Fibroblast of skin of abdomen (primary cell): Measurements from ENCODE around the gene TLR4.

Experiments
- DNase-seq: peaks from one replicate; pipeline ENCODE4 v3.0.0-alpha.2; 2013

The TLR4 gene

DNA sequence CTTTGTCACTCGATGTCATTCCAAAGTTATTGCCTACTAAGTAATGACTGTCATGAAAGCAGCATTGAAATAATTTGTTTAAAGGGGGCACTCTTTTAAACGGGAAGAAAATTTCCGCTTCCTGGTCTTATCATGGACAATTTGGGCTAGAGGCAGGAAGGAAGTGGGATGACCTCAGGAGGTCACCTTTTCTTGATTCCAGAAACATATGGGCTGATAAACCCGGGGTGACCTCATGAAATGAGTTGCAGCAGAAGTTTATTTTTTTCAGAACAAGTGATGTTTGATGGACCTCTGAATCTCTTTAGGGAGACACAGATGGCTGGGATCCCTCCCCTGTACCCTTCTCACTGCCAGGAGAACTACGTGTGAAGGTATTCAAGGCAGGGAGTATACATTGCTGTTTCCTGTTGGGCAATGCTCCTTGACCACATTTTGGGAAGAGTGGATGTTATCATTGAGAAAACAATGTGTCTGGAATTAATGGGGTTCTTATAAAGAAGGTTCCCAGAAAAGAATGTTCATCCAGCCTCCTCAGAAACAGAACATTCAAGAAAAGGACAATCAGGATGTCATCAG is 11.3 kb downstream of the TLR4 start:
- DNase-seq: no peak

DNA sequence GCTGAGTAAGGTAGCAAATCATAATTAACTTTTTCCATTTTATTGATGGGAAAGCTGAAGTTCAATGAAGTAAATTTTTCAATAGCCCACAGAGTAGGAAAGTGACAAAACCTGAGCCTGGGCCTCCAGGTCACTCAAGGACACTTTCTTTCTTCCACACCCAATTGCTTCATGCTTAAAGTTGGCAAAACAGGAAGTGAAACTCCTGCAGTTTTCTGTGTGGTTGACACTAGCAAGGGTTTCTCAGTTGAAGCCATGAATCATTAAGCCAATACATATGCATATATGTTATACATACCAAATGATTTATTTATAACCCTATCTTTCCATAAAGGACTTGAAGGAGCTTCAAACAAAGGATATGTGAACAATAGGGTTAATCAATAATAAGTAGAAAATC is 13.9 kb downstream of the TLR4 start:
- peak; percentile 8 for DNase-seq

DNA sequence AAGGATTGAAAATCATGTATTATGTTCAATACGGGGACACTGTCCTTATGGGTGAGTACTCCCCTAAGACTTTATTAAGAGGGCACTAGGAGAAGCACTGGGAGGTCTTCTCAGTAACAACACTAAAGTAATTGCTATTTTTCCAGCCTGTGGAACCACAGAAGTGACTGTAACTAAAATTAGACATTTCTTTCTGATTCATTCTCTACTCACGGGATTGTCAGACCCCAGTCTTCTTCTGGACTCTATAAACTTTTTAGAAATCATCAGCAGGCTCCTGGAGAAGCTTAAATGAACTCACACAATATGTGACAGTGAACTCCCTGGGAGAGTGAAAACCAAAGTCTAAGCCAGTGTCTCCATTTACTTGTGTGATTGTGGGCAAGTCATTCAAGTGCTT is 14.5 kb downstream of the TLR4 start:
- DNase-seq: peak; percentile 4

DNA sequence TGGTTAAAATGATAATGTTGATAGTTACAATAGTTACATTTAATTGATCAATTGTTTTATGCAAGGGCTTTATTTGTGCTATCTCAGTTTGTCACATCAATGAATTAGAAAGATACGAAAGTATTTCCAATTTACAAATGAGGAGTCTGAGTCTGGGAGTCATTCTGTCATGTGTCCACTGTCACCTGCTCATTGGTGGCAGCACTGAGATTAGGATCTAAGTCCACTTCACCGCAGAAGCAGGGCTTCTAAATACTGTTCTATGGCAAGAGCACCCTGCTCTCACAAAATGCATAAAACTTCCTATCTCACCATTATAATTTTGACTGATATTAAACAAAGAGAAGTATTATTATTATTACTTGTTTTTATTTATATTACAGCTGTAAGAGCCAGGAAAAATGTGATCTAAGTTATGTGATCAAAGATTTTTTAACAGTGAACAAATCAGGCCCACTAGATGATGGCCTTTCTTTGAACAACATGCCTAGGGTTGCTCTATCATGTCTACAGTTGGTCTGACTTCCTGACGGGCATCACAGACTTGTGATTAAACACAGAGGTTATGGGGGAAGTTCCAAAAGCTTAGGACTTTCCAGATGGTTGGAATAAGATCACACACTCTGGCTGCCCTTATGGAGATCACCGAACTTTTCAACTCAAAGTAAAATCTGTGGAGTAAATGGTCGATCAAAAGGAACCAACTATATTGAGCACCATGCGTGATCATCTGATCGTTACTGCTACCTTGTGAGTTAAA is 15.1 kb downstream of the TLR4 start:
- no peak for DNase-seq

DNA sequence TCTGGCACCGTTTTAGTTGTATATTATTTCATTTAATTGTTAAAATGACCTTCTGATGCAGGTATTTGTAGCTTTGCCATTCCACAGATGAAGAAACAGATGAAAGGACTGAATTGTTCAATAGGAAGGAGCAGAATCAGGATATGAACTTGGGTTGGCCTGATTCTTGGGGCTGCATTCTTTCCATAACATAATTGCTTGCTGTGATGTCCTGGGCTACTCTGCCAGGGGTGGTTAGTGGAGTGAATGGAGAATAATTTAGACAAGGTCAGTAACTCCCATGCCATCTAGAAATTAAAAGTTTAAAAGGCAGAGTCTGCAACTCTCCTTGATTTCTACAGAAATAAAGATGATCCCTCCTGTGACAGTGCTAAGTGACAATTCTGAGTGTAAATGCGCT is 15.9 kb downstream of the TLR4 start:
- DNase-seq: no peak

DNA sequence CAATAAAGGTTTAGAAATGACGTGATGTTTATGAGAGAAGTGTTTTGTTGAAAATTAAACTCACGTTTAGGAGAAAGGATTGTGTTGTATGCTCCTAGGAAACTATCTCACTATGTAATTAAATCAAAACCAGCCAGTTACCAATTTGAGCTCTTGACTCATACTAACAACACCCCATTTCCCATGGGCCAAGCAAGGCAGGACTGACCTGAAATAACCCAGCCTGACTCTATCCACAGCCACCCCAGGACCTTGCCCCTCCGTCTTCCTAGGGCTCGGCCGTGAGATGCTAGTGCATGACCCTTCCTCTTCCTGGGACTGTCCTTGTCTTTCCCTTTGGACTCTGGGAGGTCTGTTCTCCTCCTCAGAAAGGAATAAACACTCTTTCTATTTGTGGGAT is 16.4 kb downstream of the TLR4 start:
- no peak for DNase-seq

DNA sequence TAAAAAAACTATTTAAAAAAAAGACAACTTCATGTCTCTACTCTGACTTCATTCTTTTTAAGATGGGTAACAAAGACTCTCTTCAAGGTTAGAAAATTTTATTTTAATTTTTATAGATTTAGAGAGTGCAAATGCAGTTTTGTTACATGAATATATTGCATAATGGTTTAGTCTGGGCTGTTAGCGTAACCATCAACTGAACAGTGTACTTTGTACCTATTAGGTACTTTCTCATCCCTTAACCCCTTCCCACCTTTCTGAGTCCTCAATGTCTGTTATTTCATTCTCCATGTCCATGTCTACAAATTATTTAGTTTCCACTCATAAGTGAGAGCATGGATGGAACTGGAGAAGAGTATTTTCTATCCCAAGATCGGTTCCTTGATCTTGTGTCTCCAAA is 16.8 kb downstream of the TLR4 start:
- no peak for DNase-seq

DNA sequence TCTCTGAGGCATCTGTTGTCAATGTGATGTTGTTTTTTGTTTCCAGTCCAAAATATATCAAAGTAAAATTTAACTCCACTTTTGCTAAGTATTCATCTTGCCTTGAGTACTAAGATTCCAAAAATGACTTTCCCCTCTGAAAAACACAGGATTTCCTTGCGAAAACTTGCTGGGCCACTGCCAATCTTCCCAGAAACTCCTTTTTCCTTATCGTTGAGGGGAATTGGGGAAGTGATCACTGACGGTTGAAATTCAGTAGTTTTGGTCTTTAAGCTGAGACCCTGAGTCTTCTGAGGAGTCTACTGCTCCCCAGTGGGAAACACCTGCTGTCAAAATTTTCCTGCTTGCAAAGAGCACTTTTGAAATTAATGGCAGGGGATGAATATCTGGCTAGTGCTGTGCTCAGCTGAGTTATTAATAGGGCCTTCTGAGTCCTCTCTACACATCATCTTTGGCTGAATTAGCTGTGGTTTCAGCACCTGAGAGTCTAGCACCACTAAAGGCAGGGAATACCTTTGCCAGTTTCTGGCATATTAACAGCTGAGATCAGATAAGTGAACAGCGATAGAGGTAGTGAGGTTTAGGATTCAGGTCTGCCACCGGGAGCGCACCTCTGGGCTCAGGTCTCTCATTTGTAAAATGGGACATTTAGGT is 18.0 kb downstream of the TLR4 start:
- DNase-seq: no peak

DNA sequence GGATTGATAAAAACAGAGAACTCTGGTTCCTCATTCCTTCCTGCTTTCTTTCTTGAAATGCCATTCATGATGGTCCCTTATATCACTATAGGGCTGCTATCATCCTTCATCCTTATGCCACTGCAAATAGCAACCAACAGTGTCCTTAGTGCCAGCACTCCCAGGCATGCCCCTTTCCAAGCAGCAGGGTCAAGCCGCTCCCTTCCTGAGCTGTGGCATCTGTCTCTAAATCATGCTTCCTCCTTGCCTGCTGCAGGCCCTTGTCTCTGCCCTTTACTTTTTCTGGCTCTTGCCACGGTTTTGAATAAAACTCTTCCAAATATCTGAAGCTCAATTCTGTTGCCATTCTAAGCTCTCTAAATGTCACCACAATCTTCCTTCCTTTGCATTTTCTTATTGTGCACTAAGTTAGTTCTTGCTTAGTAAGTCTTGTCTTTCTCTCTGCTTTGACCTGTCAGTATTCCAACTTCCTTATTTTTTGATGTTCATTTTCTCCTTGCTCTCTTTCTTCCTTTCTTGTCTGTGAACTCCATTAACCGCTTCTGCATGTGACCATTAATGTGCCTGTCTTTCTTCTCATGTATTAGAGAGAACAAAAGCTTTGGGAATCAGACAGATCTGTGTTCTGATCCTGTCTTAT is 19.9 kb downstream of the TLR4 start:
- DNase-seq: no peak

DNA sequence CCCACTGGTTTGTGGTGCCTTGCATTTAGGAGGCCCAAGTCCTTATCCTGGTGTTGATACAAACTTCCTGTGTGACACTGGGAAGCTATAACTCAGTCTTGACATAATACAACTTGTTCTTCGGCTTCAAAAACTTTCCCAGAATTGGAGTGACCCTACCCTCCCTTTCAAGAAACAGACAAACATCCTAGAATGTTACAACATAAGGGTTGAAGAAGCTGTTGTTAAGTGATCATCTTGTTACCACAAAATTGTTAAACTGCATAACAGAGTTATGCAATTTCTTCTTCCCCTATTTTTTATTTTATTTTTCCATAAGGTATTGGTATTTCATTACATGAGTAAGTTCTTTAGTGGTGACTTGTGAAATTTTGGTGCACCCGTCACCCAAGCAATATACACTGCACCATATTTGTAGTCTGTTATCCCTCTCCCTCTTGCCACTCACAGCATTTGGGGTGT is 21.3 kb downstream of the TLR4 start:
- no peak for DNase-seq

DNA sequence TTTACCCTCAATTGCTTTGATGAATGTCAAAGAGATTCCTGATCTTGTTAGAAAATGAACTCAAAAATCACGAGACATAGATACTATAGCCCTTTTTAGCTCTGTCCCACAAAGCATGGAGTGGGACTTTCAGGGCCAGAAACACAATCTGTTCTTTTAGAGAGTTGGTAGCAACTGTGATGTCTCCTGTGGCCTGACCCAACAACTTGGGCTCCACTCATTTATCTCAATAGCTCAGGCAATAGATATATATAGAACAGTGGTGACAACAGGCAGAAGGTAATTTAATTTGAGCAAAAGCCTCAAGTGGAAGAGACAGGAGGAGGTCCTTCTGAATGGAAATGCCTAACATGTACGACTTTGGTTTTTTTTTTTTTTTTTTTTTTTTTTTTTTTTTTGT is 25.2 kb downstream of the TLR4 start:
- DNase-seq: no peak

DNA sequence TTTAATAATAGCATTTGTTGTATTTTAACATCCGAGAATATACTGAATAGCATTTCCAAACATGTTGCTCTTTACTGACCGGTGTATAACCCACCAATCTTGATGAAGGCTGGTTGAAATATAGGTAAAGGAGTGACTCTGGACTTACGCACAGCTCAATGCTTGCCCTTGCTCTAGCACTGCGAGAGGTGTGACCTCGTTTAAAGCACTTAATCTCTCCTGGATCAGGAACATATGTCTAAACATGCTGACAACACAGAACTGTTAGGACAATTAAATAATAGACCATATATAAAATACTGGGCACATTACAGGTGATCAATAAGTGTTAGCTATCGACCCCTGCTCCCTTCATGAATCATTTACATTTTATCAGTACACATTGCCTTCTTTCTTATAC is 28.3 kb downstream of the TLR4 start:
- DNase-seq: no peak

DNA sequence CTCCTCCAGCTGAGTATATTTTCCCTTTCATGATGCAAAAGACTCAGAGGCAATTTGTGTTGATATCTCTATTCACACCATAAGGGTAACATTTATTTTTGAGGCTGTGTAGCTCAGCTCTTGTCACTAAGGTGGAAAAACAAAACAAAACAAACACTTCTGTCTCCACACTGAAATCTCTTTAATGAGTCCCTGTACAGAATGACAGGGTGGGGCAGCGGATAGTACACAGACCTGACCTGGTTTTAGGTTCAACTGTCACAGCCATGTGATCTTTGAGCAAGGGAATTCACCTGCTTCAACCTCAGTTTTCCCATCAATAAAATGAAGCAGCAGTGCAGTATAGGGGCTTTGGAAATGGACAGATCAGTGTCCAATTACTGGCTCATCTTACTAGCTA is 29.3 kb downstream of the TLR4 start:
- DNase-seq: no peak

DNA sequence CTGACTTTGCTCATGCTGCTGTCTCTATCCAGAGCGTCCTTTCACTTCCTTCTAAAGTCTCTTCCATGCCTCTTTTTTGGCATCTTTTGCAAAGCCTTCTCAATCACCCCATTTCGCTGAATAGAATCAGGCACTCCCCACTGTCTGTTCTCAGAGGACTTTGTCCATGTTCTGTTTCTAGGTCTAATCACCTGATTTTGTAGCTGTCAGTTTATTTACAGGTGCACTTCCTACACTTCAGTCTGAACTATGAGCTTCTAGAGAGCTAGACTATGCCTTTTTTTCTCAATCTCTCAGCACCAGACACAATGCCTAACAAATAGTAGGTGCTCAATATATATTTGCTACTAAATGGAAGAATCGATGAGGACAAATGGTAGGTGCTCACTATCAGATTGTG is 29.9 kb downstream of the TLR4 start:
- DNase-seq: no peak

DNA sequence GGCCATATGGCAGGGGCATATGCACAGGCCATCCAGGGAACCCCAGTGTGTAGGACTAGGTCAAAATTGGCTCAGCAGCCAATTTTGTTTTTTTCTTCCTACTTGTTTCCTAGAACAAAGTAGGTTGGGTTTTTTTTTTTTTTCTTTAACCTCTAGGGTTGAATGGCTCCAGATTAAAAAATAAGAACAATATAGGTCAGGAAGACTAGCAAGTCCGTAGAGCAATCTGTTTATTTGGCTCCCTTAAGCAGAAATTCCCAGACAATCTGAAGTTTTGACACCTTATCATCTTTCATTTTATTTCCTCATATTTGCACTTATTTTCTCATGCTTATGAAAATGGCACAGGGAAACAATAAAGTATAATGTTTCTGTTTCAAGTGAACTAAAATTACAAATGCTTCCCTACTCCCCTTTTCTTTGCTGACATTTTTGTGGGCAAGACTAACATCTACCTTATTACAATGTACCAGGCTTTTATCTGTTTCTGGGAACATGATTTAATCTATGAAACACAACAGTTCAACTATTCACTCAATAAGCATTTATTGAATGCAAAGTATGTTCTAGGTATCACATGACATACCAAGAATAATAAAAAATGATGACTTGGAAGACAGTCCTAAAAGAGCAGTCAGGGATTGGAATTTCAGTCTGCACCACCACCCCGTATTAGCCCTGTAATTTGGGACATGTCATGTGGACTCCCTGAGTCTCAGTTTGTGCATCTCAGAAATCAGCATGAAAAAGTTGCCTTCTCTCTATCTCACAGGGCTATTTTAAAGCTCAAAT is 30.5 kb downstream of the TLR4 start:
- DNase-seq: peak; percentile 24

DNA sequence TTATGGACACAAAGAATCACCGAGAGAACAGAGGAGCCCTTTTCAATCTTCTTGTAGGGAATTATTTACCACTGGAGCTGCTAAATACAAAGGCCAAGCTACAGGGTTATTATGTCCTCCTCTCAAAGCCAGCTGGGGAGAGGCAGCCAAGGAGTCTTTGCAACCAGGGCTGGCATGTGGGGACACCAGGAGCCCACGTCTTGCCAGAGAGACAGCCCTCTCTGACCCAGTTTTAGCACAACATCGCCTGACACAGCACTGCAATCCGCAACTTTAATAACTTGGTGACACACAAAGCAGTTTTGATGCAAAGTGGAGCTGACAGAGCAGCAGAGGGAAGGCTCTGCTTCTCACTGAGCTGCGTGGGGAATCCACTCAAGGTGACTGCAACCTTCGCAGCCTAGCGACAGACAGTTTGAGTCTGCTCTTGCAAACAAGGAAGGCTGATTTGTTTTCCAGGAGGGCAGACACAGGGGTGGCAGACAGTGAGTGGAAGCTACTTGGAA is 33.6 kb downstream of the TLR4 start:
- no peak for DNase-seq

DNA sequence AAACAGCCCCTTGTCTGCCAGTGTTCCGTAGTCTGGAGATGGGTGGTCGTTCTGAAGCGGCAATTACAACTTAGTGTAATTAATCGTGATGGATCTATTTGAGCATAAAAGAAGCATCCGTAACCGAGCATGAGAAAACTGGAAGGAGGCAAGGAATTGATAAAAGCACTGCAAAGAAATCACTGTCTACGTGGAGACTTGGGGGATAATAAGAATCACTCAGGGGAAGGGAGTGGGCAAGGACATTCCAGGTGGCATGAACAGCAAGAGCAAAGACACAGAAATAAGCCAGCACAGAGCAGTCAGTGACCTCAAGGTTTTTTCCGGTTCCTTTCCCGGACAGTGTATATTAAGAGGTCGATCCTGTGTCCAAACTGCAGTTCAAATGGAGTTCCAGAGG is 35.0 kb downstream of the TLR4 start:
- DNase-seq: no peak

DNA sequence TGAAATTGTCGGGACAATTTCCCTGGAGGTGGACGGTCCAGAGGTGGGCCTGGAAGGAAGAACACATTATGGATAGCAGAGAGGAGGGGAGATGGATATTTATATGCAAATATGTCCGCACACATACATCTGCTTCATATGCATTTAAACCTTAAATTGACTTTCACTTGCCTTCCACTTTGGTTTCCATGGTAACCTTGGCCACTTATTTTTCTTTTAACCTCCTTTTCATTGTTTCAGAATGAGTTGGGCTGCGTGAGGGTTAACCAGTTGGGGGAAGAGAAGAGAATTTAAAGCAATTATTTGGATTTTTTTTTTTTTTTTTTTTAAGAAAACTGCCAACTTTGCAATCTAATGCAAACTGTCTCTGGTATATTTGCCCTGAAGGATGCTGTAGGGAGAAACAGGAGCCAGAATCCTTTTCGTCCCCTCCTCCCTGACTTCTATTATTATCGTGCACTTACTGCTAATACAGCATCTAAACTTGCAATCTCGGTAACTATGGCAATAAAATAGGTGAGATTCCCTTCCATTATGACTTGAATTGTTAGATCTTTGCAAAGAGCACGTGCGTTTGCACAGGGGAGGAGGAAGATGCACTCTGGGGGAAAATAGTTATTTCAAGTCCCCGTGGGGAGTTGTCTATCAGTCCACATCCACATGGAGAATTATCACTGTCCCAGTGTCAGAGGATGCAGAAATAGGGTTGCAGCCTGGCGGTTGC is 35.6 kb downstream of the TLR4 start:
- no peak for DNase-seq

DNA sequence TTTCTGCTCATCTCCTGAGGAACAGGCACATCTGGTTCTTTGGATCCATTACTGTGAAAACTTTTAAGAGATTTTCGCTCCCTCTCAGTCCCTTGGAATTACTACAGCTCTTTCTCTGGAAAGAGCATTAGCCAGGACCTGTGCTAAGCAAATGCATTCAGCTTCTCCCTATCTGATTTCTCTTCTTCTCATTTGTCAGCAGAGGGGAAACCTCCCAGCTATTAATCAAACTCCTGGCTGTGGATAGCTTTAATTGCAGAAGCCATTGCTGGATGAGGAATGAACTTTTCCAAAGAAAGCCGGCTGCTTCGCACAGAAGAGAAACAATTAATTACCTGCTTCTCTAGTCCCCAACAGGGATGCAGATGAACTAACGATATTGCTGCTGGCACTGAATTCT is 37.9 kb downstream of the TLR4 start:
- DNase-seq: no peak

DNA sequence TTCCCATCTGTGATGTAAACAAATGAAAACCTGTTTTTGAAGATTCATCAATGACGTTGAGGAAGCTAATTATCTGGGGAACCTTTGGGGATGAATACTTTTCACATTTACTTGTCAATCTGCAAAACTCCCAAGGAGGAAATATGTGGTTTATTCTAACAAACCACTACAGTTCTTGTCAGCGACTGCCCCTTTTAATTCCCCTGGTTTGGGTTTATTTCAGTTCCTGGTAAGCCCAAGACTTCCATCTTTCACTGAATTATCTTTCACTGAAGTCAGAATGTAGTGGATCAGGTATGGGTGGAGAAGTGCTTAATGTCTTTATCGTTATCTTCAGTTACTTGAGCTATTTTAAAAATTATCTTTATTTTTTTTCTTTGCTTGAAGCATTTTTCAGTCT is 40.2 kb downstream of the TLR4 start:
- no peak for DNase-seq

DNA sequence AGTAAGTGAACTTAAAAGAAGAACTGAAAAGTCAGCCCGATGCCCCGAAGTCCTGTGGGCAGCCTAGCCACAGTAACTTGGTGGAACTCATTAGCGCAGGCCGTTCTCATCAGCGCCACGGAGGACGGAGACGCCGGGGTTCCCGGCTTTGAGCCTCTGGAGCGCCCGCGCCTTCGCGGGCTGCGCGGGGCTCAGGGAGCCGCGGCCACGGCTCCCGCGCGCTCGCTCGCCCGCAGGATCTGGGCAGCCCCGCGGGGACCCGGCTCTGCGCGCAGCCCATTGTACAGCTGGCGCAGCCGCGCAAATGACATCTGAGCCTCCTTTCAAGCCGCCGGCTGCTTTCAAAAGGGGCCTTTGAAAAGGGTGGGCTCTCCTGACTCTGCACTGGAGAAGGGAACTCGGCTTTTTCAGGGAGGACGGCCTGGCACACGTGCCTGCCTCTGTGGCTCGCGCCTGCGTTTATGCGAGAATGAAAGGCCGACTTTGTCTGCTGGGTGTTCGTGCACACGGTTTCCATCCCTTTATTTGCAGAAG is 40.7 kb downstream of the TLR4 start:
- DNase-seq: no peak

DNA sequence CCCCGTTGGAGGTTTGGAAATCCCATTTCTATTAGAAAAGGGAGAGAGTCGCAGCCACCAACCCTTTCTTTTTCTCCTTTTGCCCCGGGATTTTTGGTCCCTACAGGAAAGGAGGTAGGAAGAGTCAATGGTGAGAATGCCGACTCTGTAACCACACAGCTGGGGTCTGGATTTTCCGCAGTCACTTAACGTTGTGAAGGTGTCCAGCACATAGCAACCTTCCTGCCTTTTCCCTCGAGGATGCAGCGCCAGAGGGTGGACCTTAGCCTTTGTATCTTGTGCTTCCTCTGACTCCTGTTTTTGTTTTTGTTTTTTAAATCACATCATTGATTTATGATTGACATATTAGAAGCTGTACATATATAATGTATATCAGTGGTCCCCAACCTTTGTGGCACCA is 41.4 kb downstream of the TLR4 start:
- DNase-seq: no peak
